ENCODE measurements around the gene SH3RF2.

- TF ChIP-seq CTCF (IDR thresholded peaks at IDR 0.05) (peak; percentile 24), EZH2phosphoT487 (IDR thresholded peaks at IDR 0.05) (no peak), EZH2 (IDR thresholded peaks at IDR 0.05) (no peak)
These were observed 70.9 kb downstream of the SH3RF2 start for GRCh38 chr5:146007270-146007669.

Measured in neural progenitor cell (in vitro differentiated cells).